Stimulated activated CD4-positive, alpha-beta T cell treated with anti-CD3 and anti-CD28 coated beads, Interleukin-1b, Interleukin-23, amount 100 ng/mL, for 48 hours (primary cell): Measurements from ENCODE around the gene RSRC2.
A peak's percentile ranks its signal among the peaks of the same experiment; 100 is the strongest.
"Not testable (repeated sequence)": the region's sequence is repeated elsewhere in the genome, so short reads cannot be mapped to it uniquely, and the experiment has no call there.

Experiments used
- DNase-seq: peaks from one replicate; pipeline ENCODE4 v3.0.0-alpha.2; 2020

Gene RSRC2

DNA sequence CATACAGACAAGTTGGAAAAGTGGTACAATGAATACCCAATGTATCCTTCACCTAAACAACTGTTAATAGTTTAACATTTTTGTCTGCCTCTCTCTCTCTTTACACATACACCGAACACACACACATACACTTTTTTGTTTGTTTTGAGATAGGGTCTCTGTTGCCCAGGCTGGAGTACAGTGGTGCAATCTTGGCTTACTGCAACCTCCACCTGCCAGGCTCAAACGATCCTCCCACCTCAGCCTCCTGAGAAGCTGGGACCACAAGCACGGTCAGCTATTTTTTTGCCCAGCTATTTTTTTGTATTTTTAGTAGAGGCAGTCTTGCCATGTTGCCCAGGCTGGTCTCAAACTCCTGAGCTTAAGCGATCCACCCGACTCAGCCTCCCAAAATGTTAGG lies 42.8 kb downstream of the RSRC2 start:
- no peak for DNase-seq

DNA sequence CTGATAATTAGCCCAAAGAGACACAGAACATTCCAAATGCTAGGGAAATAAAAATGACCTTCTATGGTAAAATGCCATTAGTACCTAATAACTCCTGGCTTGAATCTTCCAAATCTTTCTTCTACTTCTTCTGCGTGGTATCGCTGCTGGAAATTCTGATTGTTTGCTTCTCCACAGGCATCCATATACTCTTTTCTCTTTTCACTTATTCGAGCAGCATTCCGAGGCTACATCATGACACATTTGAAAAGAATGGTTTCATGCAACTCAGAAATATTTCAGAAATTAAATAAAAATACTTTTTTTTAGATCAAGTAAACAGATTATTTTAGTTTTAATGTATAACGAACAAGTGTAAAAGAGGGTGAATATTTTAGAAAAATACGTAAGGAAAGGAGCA lies 44.9 kb downstream of the RSRC2 start:
- DNase-seq: no peak

DNA sequence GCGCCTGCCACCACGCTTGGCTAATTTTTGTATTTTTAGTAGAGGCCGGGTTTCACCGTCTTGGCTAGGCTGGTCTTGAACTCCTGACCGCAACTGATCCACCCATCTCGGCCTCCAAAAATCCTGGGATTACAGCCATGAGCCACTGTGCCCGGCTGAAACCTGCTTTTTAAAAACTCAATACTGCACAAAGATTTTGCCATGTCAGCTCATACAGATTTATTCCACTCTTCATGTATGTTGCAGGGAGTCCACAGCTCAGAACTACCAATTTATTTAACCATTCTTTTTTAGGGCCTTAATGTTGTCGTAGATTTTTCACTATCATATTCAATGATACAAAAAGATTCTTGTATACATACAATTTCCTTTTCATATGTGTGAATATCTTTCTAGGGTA lies 46.0 kb downstream of the RSRC2 start:
- no peak for DNase-seq

DNA sequence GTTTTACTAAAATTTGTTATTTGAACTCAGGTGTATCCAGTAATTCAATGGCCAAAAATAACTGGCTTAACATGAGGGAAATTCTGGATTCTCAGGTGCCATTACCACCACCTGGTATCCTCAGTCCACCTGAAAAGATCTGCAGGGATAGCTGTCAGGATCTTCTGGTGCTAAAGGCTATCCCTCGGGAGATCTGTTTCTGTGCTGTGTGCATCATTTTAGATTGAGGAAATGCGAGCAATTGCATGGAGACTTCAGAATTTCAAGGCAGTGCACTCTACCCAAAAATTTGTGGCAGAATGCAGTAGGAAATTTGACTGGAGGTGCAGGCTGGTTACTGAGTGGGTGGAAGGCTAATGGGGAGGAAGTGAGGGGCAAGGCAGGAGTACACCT lies 52.4 kb downstream of the RSRC2 start:
- no peak for DNase-seq

DNA sequence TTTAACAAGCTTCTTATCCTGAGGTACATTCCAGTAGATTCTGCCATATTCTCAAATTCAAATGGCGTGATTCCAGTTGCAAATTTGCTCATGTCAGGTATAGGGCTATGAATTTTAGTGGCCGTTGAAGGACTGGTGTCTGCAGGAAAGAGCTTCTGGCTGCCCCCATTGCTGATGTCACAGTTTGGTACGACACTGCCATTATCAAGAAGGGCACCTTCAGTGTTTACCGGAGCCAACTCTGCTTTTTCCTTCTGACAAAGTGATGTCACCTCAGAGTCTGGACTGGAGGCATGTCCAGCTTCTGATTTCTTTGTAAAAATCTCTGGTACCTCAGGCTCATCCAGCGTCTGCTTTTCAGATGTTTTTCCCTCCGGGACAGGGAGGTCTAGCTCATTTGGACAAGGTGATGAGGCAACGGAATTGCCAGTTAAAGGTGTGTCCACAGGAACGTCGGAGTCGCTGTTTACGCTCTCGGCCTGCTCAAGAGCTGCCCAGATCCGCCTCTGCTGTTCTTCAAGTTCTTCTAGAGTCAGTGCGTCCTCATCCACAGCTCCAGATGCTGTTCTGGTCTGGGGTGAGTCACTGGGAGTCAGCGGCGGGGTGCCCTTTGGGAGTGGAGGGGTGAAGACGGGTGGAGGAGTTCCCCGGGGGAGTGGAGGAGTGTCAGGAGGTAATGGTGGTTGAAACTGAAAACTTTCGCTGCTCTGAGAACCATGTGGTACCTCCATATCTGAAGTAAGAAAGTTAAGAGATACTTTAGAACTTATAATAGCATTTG lies 53.0 kb downstream of the RSRC2 start:
- DNase-seq: peak; percentile 66

DNA sequence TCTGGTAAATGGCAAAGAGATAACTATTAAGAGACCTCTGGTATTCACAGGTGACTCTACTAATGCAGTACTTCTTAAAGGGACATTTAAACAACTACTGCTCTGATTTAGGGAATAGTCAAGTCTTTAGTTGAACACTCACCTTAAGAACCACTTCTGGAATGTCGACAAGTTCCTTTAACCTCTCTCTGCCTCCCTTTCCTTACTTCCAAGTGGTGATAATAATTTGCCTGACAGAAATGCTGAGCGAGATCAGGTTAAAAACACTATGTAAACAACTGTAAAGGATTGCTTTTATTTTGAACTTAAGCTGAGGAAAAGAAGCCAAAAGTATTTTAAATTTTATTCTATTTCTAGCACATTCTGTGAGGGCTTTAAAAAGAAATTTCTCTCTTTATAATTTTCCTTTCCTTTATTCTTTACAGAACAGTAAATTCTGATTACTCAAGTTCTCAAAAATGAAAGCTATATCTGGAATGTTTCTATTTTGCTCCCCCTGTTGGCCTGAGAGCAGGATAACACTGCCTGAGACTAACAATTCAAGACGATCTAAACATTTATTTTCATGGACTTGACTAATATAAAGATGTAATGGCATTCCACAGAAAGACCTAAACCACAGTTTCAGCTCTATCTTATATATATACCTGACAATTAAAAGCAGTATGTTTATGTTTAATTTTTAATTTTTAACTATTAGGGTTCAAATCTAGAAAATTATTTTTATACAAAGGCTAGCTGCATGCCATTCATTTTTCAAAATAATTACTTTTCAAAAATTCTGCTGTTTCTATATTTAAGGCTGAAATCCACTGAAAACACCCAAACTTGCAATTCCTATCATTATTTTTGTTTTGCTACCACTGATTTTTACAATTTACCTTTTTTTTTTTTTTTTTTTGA lies 55.2 kb downstream of the RSRC2 start:
- DNase-seq: no peak

DNA sequence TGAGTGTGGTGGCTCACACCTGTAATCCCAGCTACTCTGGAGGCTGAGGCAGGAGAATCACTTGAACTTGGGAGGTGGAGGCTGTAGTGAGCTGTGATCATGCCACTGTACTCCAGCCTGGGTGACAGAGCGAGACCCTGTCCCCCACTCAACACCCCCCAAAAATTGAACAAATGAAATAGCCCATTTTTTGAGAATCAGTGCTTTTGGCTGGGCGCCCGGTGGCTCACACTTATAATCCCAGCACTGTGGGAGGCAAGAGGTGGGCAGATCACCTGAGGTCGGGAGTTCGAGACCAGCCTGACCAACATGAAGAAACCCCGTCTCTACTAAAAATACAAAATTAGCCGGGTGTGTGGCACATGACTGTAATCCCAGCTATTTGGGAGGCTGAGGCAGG lies 56.2 kb downstream of the RSRC2 start:
- DNase-seq: not testable (repeated sequence)

DNA sequence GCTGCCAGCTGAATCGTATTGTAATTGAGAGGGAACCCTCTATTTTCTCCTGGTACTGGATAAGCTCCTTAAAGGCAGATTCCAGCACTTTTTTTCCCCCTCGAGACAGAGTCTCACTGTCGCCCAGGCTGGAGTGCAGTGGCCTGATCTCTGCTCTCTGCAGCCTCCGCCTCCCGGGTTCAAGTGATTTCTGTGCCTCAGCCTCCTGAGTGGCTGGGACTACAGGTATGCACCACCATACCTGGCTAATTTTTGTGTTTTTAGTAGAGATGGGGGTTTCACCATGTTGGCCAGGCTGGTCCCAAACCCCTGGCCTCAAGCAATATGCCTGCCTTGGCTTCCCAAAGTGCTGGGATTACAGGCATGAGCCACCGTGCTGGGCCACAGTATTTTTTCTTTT lies 56.9 kb downstream of the RSRC2 start:
- not testable (repeated sequence) for DNase-seq

DNA sequence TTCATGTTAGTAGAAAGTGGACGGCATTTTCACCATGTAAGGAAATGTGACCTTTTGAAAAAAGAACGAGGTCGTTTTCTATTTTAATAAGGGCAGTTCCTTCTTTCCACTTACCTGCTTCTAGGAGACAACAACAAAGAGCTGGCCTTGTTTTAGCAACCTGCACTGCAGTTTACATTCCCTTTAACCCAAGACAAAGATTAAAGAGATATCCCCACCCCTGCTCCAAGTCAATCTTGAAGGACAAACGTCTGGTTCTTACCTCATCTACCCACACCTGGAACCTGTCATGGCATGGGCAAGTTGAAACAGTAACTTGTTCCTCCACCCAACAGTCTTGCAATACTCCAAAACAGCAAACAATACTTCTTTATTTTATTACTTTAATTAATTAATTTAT lies 58.8 kb downstream of the RSRC2 start:
- DNase-seq: no peak

DNA sequence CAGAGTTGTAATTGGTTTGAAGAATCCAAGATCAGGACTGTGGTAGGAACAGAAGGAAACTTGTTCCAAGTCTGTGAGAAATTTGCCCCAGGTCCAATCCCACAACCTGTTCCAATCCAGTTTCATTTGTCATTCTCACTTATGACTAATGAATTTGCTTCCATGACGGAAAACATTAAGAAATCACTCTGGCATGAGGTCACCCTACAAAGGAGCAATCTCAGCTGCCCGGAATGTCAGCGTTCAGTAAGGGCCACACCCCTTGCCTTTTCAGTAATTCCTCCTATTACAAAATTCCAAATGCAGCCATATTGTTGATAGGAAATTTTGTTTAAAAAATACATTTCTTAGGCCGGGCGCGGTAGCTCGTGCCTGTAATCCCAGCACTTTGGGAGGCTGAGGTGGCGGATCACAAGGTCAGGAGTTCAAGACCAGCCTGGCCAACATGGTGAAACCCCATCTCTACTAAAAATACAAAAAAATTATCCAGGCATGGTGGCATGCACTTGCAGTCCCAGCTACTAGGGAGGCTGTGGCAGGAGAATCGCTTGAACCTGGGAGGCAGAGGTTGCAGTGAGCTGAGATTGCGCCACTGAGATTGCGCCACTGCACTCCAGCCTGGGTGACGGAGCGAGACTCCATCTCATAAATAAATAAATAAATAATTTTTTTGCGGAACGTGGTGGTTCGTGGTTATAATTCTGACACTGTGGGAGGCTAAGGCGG lies 62.3 kb downstream of the RSRC2 start:
- not testable (repeated sequence) for DNase-seq

DNA sequence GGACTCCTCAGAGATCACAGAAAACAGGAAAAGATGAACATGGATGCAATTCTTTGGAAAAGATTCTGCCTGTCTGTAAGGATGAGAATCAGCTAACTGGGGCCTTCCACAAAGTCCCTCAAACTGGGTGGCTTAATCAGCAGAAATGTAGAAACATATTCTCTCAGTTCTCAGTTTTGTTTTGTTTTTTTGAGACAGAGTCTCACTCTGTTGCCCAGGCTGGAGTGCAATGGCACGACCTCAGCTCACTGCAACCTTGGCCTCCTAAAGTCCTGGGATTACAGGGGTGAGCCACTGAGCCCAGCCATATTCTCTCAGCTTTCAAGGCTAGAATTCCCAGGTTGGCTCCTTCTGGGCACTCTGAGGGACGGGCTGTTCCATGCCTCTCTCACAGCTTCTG lies 66.1 kb downstream of the RSRC2 start:
- no peak for DNase-seq

DNA sequence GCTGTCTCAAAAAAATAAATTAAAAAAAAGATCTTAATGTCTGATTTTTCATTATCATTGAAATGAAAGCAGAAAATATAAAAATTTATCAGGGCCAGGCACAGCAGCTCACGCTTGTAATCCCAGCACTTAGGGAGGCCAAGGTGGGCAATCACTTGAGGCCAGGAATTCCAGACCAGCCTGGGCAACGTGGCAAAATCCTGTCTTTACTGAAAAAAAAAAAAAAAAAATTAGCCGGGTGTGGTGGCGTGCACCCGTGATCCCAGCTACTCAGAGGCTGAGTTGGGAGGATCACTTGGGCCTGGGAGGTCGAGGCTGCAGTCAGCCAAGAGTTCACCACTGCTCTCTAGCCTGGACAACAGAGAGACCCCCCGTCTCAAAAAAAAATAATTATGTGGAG lies 66.7 kb downstream of the RSRC2 start:
- no peak for DNase-seq

DNA sequence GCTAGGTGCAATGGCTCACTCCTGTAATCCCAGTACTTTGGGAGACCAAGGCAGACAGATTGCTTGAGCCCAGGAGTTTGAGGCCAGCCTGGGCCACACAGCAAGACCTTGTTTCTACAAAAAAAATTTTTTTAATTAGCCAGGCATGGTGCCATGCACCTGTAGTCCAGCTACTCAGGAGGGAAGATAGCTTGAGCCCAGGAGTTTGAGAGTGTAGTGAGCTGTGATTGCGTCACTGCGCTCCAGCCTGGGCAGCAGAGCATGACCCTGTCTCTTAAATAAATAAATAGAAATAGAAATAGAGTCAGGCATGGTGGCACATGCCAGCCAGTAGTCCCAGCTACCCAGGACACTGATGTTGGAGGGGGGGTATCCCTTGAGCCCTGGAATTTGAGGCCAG lies 67.5 kb downstream of the RSRC2 start:
- no peak for DNase-seq

DNA sequence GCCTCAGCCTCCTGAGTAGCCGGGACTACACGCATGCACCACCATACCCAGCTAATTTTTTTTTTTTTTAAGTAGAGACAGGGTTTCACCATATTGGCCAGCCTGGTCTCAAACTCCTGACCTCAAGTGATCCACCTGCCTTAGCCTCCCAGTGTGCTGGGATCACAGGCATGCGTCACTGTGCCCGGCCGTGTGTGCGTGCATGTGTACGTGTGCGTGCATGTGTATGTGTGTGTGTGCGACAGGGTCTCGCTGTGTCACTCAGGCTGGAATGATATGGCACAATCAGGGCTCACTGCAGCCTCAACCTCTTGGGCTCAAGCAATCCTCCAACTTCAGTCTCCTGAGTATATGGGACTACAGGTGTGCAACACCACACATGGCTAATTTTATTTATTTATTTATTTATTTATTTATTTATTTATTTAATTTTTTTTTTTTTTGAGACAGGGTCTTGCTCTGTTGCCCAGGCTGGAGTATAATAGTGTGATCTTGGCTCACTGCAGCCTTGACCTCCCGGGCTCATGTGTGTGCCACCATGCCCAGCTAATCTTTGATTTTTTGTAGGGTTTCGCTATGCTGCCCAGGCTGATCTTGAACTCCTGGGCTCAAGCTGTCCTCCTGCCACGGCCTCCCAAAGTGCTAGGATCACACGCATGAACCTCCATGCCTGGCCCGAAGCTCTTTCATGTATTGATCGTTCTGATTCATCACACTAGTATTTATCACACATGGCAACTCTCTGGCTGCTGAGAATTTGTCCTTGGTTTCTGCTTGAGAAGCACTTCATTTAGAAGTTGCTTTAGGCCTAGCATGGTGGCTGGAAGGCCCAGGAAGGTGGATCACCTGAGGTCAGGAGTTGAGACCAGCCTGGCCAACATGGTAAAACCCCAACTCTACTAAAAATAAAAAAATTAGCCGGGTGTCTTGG lies 68.4 kb downstream of the RSRC2 start:
- no peak for DNase-seq

DNA sequence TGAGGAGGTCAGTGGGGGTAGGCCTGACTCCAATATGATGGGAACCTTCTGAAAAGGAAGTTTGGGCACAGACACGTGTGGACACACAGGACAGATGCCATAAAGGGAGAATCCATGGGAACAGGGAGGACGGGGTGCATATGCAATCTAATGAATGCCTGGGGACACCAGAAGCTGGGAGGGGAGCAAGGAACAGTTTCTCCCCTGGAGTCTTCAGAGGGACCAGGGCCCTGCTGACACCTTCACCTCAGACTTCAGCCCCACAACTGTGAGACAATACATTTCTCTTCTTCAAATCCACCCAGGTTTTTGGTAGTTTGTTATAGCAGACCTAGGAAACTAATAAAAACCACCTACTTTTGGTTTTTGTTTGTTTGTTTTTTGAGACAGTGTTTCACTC lies 69.1 kb downstream of the RSRC2 start:
- no peak for DNase-seq

DNA sequence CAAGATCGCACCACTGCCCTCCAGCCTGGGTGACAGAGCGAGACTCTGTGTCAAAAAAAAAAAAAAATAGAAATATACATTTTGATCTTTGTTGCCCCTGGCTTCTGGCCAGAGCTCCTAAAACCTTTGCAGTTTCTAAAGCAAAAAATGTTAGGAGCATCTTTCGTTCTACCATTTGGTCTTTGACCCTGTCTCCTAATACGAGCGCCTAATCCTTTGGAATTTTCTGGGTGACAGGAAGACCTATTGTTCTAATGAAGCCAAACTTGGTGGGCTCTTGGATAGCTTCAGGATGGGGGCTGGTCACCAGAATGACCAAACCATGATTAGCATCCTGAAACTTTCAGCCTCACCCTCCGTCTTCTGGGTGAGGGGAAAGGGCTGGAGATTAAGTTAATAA lies 72.0 kb downstream of the RSRC2 start:
- no peak for DNase-seq

DNA sequence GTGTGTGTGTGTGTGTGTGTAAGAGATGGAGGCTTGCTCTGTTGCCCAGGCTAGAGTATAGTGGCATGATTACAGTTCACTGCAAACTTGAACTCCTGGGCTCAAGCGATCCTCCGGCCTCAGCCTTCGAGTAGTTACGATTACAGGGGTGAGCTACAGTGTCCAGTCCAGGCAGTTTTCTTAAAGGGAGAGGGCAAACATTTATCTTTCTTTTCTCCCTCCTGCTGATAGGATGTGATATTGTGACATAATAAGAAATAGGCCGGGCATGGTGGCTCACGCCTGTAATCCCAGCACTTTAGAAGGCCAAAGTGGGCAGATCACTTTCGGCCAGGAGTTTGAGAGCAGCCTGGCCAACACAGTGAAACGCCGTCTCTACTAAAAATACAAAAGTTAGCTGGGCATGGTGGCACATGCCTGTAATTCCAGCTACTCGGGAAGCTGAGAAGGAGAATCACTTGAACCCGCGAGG lies 72.5 kb downstream of the RSRC2 start:
- no peak for DNase-seq
